ENCODE measurements around the gene HEPACAM2. TPM values are rescaled to one million over a fixed set of nuclear protein-coding genes. Genes with fewer than 3 reads are reported as not detected.

Gene HEPACAM2
- 37.3 and 55.7 TPM in 2 replicates for total RNA-seq (ENCODE audit: low replicate concordance)
- long read RNA-seq, transcript HEPACAM2-202 (10 exons, 2,148 nt) = major isoform, 412 of 576 reads
- long read RNA-seq, transcript HEPACAM2-201 (9 exons, 2,122 nt) = minor isoform, 30 of 576 reads
- long read RNA-seq, partial matches to known transcripts = 45 of 576 reads
- long read RNA-seq, other reads (novel, unspliced or antisense) = 88 of 576 reads

DNA sequence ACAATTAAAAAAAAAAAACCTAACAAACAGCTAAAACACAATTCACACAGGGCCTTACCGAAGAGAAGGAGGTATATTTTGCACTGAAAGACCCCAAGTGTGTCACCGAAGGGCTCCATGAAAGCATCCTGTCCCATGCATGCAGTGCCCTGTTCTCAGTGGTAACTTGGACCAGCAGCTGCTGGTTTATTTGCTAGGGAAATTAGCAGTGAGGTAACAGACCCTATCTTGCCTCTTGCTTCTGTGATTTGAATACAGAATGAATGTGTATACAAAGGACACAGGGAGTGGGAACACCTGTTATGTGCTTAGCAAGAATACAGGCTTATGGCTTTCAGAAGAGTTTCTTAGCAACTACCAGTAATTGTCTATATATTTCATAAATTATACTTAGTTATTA is at the start of gene HEPACAM2:
Gene HEPACAM2 (minus strand): TSS at position 160 of the 400 bp plus-strand sequence.
- Mint-ChIP-seq H3K36me3 (no peaks in the 10 kb centered on the region), H3K4me3 (peak within 1 kb of the TSS; percentile 58), H3K4me1 (ENCODE audit: unreplicated experiment) (no peaks in the 10 kb centered on the region), H3K27me3 (peaks cover 40% of the 10 kb centered on the region), H3K27ac (peak within 1 kb of the TSS; percentile 56), H3K9me3 (no peaks in the 10 kb centered on the region)
- TF ChIP-seq, protein P1, sequence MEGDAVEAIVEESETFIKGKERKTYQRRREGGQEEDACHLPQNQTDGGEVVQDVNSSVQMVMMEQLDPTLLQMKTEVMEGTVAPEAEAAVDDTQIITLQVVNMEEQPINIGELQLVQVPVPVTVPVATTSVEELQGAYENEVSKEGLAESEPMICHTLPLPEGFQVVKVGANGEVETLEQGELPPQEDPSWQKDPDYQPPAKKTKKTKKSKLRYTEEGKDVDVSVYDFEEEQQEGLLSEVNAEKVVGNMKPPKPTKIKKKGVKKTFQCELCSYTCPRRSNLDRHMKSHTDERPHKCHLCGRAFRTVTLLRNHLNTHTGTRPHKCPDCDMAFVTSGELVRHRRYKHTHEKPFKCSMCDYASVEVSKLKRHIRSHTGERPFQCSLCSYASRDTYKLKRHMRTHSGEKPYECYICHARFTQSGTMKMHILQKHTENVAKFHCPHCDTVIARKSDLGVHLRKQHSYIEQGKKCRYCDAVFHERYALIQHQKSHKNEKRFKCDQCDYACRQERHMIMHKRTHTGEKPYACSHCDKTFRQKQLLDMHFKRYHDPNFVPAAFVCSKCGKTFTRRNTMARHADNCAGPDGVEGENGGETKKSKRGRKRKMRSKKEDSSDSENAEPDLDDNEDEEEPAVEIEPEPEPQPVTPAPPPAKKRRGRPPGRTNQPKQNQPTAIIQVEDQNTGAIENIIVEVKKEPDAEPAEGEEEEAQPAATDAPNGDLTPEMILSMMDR (conservative IDR thresholded peaks at IDR 0.05) = no peak
- DNase-seq (ENCODE audit: extremely low spot score, unreplicated experiment) = no peak

DNA sequence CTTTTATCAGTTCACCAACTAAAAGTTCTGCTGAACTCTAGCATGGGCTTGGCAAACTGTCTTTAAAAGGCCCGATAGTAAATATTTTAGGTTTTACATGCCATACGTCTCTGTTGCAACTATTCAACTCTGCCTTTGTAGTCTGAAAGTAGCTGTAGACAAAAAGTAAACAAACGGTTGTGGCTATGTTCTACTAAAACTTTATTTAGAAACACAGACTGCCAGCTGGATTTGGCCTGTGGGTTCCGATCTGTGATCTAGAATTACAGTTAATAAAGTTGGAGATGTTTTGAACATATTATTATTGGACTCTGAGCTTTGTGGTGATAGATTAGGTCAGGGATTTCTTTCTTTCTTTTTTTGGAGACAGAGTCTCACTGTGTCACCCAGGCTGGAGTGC is 39.0 kb upstream of the HEPACAM2 start:
- no peak for DNase-seq (ENCODE audit: extremely low spot score, unreplicated experiment)
- H3K4me1 Mint-ChIP-seq (ENCODE audit: unreplicated experiment) = no peaks in the 10 kb centered on the region
- TF ChIP-seq, protein P1 (conservative IDR thresholded peaks at IDR 0.05) = no peak
- no peak overlapping the region for H3K4me3 Mint-ChIP-seq
- no peaks in the 10 kb centered on the region for H3K36me3 Mint-ChIP-seq
- no peaks in the 10 kb centered on the region for H3K27me3 Mint-ChIP-seq
- no peak overlapping the region for H3K27ac Mint-ChIP-seq
- H3K9me3 Mint-ChIP-seq = no peaks in the 10 kb centered on the region

DNA sequence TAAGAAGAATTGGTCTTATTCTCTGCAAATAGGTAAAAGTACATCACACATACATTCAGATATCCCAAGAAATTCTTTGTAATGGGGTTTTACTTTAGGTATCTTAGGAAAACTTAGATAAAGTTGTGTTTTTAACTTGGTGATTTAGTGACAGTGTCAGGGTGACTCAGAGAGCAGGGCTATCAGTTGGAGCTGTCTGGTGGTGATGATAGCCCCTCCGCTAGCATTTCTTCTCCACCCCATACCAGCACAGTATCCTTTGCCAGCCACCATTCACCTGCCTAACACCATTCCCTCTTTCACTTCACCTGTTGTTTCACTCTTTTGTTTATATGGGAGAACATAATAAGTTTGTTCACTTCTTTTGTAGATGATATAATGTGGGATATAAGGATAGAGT is 36.3 kb upstream of the HEPACAM2 start:
- Mint-ChIP-seq H3K27ac (no peak overlapping the region), H3K9me3 (no peaks in the 10 kb centered on the region), H3K4me1 (ENCODE audit: unreplicated experiment) (no peaks in the 10 kb centered on the region), H3K27me3 (no peaks in the 10 kb centered on the region), H3K36me3 (no peaks in the 10 kb centered on the region), H3K4me3 (no peak overlapping the region)
- TF ChIP-seq, protein P1 (conservative IDR thresholded peaks at IDR 0.05) = no peak
- DNase-seq (ENCODE audit: extremely low spot score, unreplicated experiment) = no peak

DNA sequence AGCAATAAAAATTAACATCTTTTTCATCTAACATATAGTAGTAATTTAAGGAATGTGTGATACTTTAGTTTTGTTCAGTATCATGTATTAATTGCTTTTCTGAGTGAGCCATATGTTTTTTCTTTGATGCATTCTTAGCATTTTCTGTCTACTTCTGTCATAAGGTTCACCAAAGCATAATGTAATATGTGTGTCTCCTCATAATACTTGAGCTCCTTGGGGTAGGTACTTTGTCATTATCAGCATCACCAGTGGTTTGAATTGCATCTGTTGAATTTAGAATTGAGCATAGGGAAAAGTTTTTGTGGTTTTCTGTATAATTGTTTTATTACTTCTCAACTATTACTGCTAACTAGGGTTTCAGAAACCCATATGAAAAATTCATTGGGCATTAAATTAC is 32.4 kb upstream of the HEPACAM2 start:
- TF ChIP-seq, protein P1 (conservative IDR thresholded peaks at IDR 0.05) = no peak
- Mint-ChIP-seq H3K27ac (no peak overlapping the region), H3K9me3 (no peaks in the 10 kb centered on the region), H3K27me3 (no peaks in the 10 kb centered on the region), H3K4me1 (ENCODE audit: unreplicated experiment) (no peaks in the 10 kb centered on the region), H3K4me3 (no peak overlapping the region), H3K36me3 (peaks cover 3% of the 10 kb centered on the region)
- no peak for DNase-seq (ENCODE audit: extremely low spot score, unreplicated experiment)

DNA sequence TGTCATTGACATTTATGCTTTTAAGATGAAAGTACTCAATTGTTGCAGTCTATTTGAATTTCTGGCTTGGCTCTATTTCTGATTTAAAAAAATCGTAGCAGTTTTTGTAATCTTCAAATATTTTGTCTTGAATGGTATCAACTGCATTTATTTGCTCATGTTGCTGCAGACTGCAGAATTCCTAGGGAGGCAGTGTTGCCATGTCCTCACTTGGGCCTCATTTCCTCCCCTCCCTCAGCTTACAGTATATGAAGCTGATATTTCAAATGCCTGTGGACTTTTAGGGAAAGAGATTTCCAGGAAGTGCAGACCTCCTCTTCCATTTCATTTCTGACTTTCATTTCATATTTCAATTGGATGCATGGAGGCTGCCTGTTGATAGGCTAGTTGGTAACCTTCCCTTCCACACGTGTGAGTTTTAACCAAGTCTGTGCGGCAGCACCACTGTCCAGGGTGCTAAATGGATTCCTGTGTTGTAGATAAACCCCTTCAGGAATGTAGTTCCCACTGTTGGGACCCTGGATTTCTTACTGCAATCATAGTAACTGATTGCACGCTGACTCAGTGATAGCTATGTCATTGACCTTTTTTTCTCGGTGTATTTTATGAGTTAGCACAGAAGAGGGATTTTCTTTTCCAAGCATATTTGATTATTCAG is 23.4 kb upstream of the HEPACAM2 start:
- DNase-seq (ENCODE audit: extremely low spot score, unreplicated experiment) = no peak
- Mint-ChIP-seq H3K36me3 (peaks cover under 1% of the 10 kb centered on the region), H3K27me3 (no peaks in the 10 kb centered on the region), H3K4me3 (no peak overlapping the region), H3K4me1 (ENCODE audit: unreplicated experiment) (peaks cover 4% of the 10 kb centered on the region), H3K27ac (no peak overlapping the region), H3K9me3 (no peaks in the 10 kb centered on the region)
- TF ChIP-seq, protein P1 (conservative IDR thresholded peaks at IDR 0.05) = no peak
